Measurements from ENCODE around the gene TGFBRAP1. TPM values are rescaled to one million over a fixed set of nuclear protein-coding genes. Genes with fewer than 3 reads are reported as not detected.

TGFBRAP1 gene
- total RNA-seq, 2 donors from 2014 or later, result 18.5 to 19.1 TPM

DNA sequence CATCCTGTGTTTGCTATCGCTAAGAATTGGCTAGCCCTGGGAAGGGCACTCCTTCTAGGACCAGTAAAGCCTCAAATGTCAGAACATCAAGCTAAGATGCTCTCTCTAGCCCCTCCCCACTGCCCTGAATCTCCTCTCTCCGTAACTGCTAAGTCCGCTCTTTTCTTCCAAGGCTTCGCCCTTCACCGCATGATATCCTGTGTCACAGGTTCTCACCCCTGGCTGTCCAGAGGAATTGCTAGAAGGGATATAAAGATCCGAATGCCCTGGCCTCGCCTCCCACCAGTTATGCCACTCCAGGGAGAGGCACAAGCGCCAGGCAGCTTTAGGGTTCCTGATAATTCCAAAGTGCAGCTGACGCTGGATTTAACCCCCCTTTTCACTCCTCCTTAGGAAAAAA lies 105.1 kb downstream of the TGFBRAP1 start:
- Mint-ChIP-seq H3K4me3 (peak overlapping the region; percentile 45), H3K36me3 (ENCODE audit: low read depth) (peaks cover 5% of the 10 kb centered on the region), H3K27ac (no peak overlapping the region), H3K4me1 (no peaks in the 10 kb centered on the region), H3K27me3 (peaks cover 43% of the 10 kb centered on the region)
- H3K9me3 ChIP-seq (ENCODE audit: control insufficient read depth, low read length, poor library complexity, severe bottlenecking), result no peaks in the 10 kb centered on the region
- no peak for ATAC-seq
- DNase-seq, result no peak

DNA sequence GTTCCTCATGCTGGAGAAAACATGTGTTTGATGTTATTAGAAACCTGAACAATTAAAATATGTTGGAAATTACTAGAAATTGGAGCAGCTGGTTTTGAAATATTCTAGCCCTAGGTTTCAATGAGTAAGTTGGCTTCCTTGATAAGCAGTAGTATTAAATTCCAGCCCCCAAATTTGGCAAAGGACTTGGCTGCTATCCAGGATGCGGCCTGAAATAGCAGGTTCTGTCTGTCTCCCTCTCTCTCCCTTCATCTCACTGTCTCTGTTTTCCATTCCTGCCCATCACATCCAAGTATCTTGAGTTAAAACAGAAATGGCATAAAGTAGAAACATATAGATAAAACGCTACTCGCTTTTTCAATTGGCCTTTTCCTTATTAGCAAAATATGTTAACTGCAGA lies 108.9 kb downstream of the TGFBRAP1 start:
- ATAC-seq (no peak), DNase-seq (no peak)
- Mint-ChIP-seq H3K4me3 (no peak overlapping the region), H3K36me3 (ENCODE audit: low read depth) (peaks cover 5% of the 10 kb centered on the region), H3K27me3 (peaks cover 64% of the 10 kb centered on the region), H3K4me1 (peaks cover 3% of the 10 kb centered on the region), H3K27ac (no peak overlapping the region)
- no peaks in the 10 kb centered on the region for H3K9me3 ChIP-seq (ENCODE audit: control insufficient read depth, low read length, poor library complexity, severe bottlenecking)

DNA sequence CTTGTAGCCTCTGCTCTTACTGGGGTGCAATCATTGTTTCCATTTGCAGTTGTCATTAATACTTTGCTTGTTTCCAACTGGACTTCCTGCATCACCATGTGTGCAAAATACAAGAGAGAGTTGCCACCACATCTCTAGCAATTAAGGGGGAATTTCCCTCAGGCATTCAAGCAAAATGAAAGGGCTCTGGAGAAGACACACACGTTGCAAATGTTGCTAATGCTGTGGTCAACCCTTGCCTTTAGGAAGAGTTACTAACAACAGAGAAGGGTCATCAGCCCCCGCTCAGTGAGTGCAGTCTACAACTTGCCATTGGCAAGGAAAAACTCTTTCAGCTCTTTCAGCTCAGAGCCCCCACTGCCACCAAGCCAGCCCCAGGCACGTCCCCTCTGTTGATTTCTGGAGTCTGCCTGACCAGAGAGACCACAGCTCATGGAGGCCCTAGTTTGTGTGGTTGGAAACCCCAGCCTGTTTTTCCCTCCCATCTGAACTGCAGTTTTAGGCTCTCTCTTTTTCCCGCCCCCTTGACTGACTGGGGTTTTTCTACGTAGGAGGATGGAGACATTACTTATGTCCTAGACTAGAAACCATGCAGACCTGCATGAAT lies 113.8 kb downstream of the TGFBRAP1 start:
- no peak overlapping the region for H3K4me3 Mint-ChIP-seq
- peaks cover 35% of the 10 kb centered on the region for H3K27me3 Mint-ChIP-seq
- peaks cover 3% of the 10 kb centered on the region for H3K4me1 Mint-ChIP-seq
- ATAC-seq (no peak), DNase-seq (no peak)
- H3K27ac Mint-ChIP-seq, result no peak overlapping the region
- H3K9me3 ChIP-seq (ENCODE audit: control insufficient read depth, low read length, poor library complexity, severe bottlenecking), result no peaks in the 10 kb centered on the region
- H3K36me3 Mint-ChIP-seq (ENCODE audit: low read depth), result peaks cover 3% of the 10 kb centered on the region

Other genes starting within 250 kb of the TGFBRAP1 start
- not detected for gene GPR45, start 88.0 kb downstream of the TGFBRAP1 start, total RNA-seq
- gene C2orf49, start 7.8 kb upstream of the TGFBRAP1 start, total RNA-seq, result 10 to 100 TPM; 18.1 to 21.5 TPM
- 1 to 10 TPM in 1 of 2 donors, under 1 TPM in 1; 0.65 to 8.9 TPM for gene FHL2, start 69.3 kb upstream of the TGFBRAP1 start, total RNA-seq